Liver (tissue), 9 donors: Measurements from ENCODE around the gene GNAO1. TPM values are rescaled to one million over a fixed set of nuclear protein-coding genes. Genes with fewer than 3 reads are reported as not detected.

ENCODE experiments used
- DNase-seq: peaks from one replicate; pipeline ENCODE4 v3.0.0-alpha.2; 2017; ENCODE audit warnings: low spot score
- H3K27ac ChIP-seq, 2 donors: one replicate each; pipeline ENCODE4 v1.7.0; 2013; ENCODE audit warnings: inconsistent platforms in 2 of 2, low read length in 2 of 2, control low read depth in 1 of 2, low read depth in 1 of 2, mild to moderate bottlenecking in 1 of 2
- H3K27me3 ChIP-seq, 4 donors: one replicate each; pipeline versions ENCODE4 v1.6.1 to v1.7.0; 2013; ENCODE audit warnings: low read length in 3 of 4, inconsistent platforms in 1 of 4, mild to moderate bottlenecking in 1 of 4, moderate library complexity in 1 of 4; ENCODE audit not compliant: control insufficient read depth in 4 of 4, insufficient read depth in 4 of 4
- H3K36me3 ChIP-seq, 4 donors: one replicate each; pipeline versions ENCODE4 v1.6.1 to v1.7.0; 2013; ENCODE audit warnings: low read length in 3 of 4, mild to moderate bottlenecking in 3 of 4, low read depth in 1 of 4, moderate library complexity in 1 of 4; ENCODE audit not compliant: control insufficient read depth in 4 of 4, insufficient read depth in 3 of 4
- H3K4me1 ChIP-seq, 4 donors: one replicate each; pipeline versions ENCODE4 v1.6.1 to v1.7.0; 2013; ENCODE audit warnings: low read length in 3 of 4, mild to moderate bottlenecking in 3 of 4, moderate library complexity in 1 of 4; ENCODE audit not compliant: control insufficient read depth in 4 of 4, insufficient read depth in 4 of 4
- H3K4me3 ChIP-seq, 3 donors: one replicate each; pipeline versions ENCODE4 v1.6.1 to v1.7.0; 2013; ENCODE audit warnings: low read length in 3 of 3, control low read depth in 1 of 3, low read depth in 1 of 3, mild to moderate bottlenecking in 1 of 3
- H3K9ac ChIP-seq, 2 donors: one replicate each; pipeline ENCODE4 v1.7.0; 2013; ENCODE audit warnings: low read length in 2 of 2, mild to moderate bottlenecking in 2 of 2, moderate library complexity in 2 of 2, control low read depth in 1 of 2, low read depth in 1 of 2
- H3K9me3 ChIP-seq, 4 donors: one replicate each; pipeline versions ENCODE4 v1.6.1 to v1.7.0; 2013; ENCODE audit warnings: low read length in 3 of 4; ENCODE audit not compliant: control insufficient read depth in 4 of 4
- CTCF ChIP-seq: fragments of 150-350 bp; IDR thresholded peaks from 2 replicates; pipeline ENCODE4 v1.5.1; 2017; ENCODE audit warnings: improper control_type of control experiment, low read depth, low read length; ENCODE audit not compliant: missing input control
- FOXA2 ChIP-seq: IDR thresholded peaks from 2 replicates; pipeline ENCODE4 v1.6.1; 2016; ENCODE audit warnings: antibody characterized with exemption
- GABPA ChIP-seq, 2 donors: IDR thresholded peaks in 1 of 2; conservative IDR thresholded peaks in 1 of 2; 2 replicates each; pipeline ENCODE4 v1.6.1; 2016; ENCODE audit warnings: antibody characterized with exemption in 2 of 2, mild to moderate bottlenecking in 1 of 2, moderate library complexity in 1 of 2
- HNF4G ChIP-seq: IDR thresholded peaks from 2 replicates; pipeline ENCODE4 v1.6.1; 2016; ENCODE audit warnings: antibody characterized with exemption
- JUND ChIP-seq, 2 donors: IDR thresholded peaks; 2 replicates each; pipeline ENCODE4 v1.6.1; 2016; ENCODE audit warnings: antibody characterized with exemption in 2 of 2
- NR2F2 ChIP-seq: IDR thresholded peaks from 2 replicates; pipeline ENCODE4 v1.6.1; 2016; ENCODE audit warnings: antibody characterized with exemption
- REST ChIP-seq: IDR thresholded peaks from 2 replicates; pipeline ENCODE4 v1.6.1; 2016; ENCODE audit warnings: antibody characterized with exemption, mild to moderate bottlenecking
- RXRA ChIP-seq, 2 donors: IDR thresholded peaks; 2 replicates each; pipeline ENCODE4 v1.6.1; 2017 to 2018; ENCODE audit warnings: antibody characterized with exemption in 2 of 2, mild to moderate bottlenecking in 1 of 2
- SP1 ChIP-seq: IDR thresholded peaks from 2 replicates; pipeline ENCODE4 v1.6.1; 2018; ENCODE audit warnings: antibody characterized with exemption, mild to moderate bottlenecking
- TAF1 ChIP-seq: conservative IDR thresholded peaks from 2 replicates; pipeline ENCODE4 v1.6.1; 2016; ENCODE audit warnings: antibody characterized with exemption, mild to moderate bottlenecking
- YY1 ChIP-seq: IDR thresholded peaks from 2 replicates; pipeline ENCODE4 v1.6.1; 2016; ENCODE audit warnings: antibody characterized with exemption, mild to moderate bottlenecking
- ZBTB33 ChIP-seq: IDR thresholded peaks from 2 replicates; pipeline ENCODE4 v1.6.1; 2016; ENCODE audit warnings: antibody characterized with exemption
- WGBS: extraction: QIAGEN DNeasy Blood & Tissue Kit; methylation state at CpG from one replicate; pipeline ENCODE4 v1.1.7; 2013; 5-methylcytosine and 5-hydroxymethylcytosine counted together
- polyA plus RNA-seq, 2 donors: library from polyadenylated mRNA; stranded (reverse) in 1 of 2; unstranded in 1 of 2; fragments of 200-250 nt in 1 of 2; fragments of >200 nt in 1 of 2; fragmentation: Nextera tagmentation in 1 of 2; extraction: Ambion mirVana in 1 of 2; gene quantifications; one replicate each; pipeline versions ENCODE4 v1.2.1 to v1.2.3, GENCODE V29; 2013 to 2015
- total RNA-seq, 2 donors: library from RNA; depleted of rRNA; stranded (reverse); fragments of >200 nt; gene quantifications; one replicate each; pipeline ENCODE4 v1.2.3, GENCODE V29; 2014
- TF ChIP-seq, protein P1 (sequence below): IDR thresholded peaks from 2 replicates; pipeline ENCODE4 v1.6.1; 2016; ENCODE audit warnings: antibody characterized with exemption
- donor health status: healthy.
- donor health status: healthy.
- donor health status: healthy.
- donor health status: healthy.
- donor health status: healthy.

Gene GNAO1
- total and polyA plus RNA-seq, 4 donors: 0.61 to 15.1 (median 7.0) TPM

- TF ChIP-seq YY1 (no peak), NR2F2 (no peak), CTCF (no peak)
Measured at GRCh38 chr16:56362706-56363105, 171.4 kb downstream of the GNAO1 start (continued).

DNA sequence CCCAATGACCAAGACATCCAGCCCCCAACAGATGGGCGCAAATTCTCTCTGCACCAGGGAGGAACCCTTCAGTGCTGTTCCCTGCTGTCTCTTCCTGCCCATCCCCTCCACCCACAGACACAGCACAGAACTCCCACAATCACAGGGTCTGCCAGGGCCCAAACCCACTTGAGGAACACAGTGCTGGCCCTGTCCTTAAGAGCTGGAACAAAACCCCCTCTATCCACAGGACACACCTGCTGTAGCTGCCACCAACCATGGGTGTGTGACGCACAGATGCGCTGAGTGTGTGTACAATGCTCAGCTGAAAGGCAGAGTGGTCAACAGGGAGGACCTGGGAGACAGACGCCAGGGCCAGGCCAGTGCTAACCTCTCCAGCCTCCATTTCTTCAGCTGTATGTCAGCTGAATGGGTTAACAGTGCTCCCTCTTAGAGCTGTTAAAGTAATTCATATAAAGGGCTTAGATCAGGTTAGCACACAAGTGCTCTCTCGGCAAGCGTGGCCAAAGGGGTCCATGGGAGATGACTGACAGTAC, 172.0 kb downstream of the GNAO1 start:
- WGBS: 97% methylated on average over 6 of the region's 6 CpGs
- Histone ChIP-seq H3K27me3 (no peaks in the 10 kb centered on the region), H3K9me3 (no peaks in the 10 kb centered on the region), H3K4me1 (no peaks in the 10 kb centered on the region), H3K36me3 (peaks cover 15 to 38% (median 23%) of the 10 kb centered on the region in 4 donors), H3K9ac (no peak overlapping the region), H3K27ac (no peak overlapping the region), H3K4me3 (no peak overlapping the region)
- TF ChIP-seq FOXA2: no peak
- no peak for TF ChIP-seq CTCF
- TF ChIP-seq HNF4G: no peak
- no peak for TF ChIP-seq SP1
- no peak for DNase-seq

DNA sequence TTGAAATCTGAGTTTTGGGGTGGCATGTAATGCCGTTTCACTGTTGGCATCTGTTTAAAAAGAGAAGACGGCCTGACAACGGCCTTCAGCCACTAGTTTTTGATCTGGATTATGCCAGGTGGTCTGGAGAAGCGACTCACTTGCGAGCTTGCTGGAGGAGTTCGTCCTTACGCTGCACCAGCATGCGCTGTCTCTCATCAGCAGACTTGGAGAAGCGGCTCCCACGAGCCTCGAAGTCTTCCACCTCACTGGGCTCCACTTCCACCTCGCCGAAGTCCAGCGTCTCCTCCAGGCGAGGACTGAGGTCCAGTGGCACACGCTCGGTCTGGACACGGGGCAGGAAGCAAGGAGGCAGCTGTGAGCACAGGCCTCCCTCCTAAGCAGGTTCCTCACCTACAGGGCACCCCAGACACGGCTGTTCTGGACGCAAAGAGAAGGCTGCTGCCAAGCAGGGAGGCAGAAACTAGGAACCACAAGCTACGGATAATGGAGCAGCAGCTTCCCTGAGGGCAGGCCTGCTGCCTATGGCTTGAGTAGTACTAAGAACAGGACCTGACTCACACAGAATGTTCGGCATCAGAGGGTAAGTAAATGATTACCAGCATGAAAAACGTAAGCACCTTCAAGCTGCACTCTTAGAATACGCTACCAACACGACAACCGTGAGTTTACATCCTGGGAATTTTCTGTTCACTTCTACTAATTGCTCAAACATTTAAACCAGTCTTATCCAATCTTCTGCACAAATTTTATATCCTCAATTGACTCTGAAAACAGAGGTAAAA, 172.7 kb downstream of the GNAO1 start:
- TF ChIP-seq, protein P1, sequence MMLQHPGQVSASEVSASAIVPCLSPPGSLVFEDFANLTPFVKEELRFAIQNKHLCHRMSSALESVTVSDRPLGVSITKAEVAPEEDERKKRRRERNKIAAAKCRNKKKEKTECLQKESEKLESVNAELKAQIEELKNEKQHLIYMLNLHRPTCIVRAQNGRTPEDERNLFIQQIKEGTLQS: no peak
- no peak for TF ChIP-seq ZBTB33
- TF ChIP-seq REST: no peak
- no peak for TF ChIP-seq TAF1
- TF ChIP-seq JUND (IDR thresholded peaks at IDR 0.05): no peak
- TF ChIP-seq RXRA (IDR thresholded peaks at IDR 0.05): no peak
- TF ChIP-seq GABPA (IDR thresholded peaks at IDR 0.05 in 1 of 2, conservative IDR thresholded peaks at IDR 0.05 in 1 of 2): no peak
- no peak for TF ChIP-seq NR2F2
- TF ChIP-seq FOXA2: no peak
- no peak for TF ChIP-seq HNF4G
- 96% methylated on average over 26 of the region's 26 CpGs for WGBS
- H3K27me3 ChIP-seq: no peaks in the 10 kb centered on the region
- peaks cover 0 to 6% (median 0%) of the 10 kb centered on the region in 4 donors for H3K4me1 ChIP-seq
- H3K27ac ChIP-seq: no peak overlapping the region
- no peaks in the 10 kb centered on the region for H3K9me3 ChIP-seq
- H3K4me3 ChIP-seq: no peak overlapping the region
- H3K36me3 ChIP-seq: peaks cover 19 to 38% (median 26%) of the 10 kb centered on the region in 4 donors
- DNase-seq: no peak
- no peak overlapping the region for H3K9ac ChIP-seq
